GM19238 (cell line): ENCODE results near the gene RASL10A.

Source experiments
- DNase-seq: peaks from one replicate; pipeline ENCODE4 v3.0.0; 2011; ENCODE audit warnings: low spot score; ENCODE audit not compliant: insufficient read length

The RASL10A gene

DNA sequence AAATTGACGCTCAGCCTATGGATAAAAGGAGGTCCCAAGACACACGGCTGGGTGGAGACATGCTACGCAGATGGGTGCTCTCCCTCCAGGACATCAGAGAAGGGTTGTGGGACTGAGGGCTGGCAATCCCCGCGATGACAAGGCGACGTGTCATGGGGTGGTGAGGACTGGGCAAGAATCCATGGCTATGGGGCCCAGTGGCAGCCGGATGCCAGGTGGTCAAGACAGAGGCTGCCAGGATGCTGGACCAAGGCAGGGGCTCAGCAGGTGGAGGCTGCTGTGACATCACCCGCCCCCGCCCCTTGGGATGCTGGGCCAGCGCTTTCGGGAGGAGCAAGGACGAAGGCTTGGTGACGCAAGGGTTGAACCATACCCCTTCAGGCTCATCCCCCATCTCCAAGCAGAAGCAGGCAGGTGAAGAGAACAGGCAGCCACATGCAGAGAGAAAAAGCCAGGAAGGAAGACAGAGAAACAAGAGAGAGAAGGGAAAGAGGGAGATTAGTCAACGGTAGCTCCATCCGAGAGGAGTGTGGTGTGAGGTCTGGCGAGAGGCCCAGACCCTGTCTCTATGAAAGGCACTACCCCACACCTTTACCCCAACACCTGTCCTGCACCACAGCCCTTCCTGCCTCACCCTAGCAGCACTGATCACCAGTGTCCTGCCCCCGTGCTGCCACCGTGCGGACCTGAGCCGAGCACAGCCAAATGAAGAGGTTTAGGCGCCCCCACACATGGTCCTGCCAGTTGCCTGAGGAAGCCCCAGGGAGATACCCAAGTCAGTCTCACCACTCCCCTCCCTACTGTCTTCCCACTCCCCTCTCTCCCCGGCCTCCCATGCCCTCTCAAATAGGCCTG is 24.1 kb upstream of the RASL10A start:
- no peak for DNase-seq

DNA sequence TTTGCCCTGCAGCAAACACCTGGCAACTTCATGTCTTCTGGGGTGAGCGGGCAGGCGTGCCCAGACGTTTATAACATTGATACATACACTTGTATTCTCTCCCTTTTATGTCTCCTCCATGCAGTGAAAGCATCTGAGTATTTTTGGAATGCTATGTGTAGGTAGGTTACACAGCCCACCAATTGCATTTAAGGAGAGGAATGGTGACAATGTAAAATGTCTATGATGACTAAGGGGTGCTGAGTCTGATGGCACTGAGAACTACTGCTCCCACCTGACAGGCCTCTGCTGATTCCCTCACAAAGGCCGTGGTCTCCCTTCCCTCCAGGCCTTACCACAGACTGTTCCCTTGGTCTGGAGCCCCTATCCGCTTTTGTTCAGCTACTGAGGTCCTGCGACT is 22.9 kb upstream of the RASL10A start:
- DNase-seq, result no peak

DNA sequence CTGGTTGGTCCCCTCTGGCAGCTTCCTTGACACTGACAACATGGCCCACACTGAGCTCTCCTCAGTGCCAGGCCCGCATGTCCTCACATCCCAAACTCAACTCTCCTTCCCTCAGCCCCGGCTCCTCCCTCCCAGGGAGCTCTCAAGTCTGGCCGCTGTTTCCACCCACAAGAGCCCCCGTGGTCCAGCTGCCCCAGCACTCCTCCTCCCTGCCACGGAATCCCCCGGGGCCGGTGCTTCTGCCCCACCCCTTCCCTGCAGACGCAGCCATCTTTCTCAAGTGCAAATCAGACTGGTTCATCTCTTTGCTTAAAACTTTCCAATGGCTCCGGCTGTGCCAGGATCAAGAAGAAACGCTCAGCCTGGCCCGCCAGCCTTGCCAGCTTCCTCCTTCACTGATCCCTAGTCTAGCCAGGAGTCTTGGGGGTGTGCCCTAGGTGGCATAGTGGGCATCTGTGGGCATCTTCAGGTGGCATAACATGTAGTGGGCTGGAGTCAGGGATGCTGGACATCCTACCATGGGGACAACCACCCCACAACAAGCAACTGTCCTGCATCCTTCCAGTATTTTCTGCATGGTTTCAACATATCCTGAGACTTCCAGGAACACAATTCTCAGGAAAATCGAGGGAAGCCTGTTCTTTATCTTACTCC is 22.3 kb upstream of the RASL10A start:
- no peak for DNase-seq

GRCh38 chr22:29336751-29337490 is 21.4 kb upstream of the RASL10A start:
- DNase-seq, result no peak

DNA sequence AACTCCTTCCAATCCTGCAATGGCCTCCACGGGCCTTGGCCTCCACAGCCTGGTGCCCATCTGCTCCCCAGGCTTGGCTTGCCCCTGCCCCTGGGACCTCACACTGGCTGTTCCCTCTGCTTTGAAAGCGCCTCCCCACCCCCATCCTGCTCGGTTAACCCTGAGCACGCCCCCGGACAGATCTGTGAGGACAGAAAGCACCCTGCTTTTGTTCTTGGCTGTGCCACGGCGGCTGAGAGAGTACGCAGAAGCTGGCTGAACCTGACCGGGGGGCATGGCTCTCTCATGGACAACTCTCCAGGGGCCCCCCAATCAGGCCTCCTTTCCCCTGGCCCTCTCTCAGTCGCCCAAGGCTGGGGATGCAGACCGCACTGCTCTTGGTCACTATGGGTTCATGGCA is 20.2 kb upstream of the RASL10A start:
- no peak for DNase-seq

DNA sequence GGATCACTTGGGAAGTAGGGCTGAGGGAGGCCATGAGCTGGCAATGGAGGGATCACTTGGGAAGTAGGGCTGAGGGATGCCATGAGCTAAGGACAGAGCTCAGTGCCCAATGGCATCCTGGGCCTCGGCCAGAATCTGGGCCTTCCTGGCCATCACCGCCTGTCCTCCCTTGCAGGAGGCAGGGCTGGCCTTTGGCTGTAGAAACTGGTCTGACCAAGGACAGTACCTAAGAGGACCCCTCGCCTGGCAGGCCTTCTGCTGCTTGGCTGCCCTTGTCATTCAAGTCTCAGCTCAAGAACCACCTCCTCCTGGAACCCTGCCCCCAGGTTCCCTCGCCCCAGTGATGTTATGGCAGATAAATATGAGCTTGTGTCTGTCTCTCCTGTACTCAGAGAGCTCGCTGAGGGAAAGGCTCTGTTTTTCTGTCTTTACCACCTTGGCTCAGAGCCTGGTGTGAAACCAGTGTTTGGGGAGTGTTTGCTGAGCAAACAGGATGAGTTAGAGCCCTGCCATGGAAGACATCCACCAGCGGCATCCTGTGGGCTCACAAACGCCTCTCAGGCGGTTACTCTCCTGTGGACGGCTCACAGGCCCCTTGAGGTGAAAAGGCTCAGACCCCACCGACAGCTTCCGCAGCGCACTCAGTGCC is 19.3 kb upstream of the RASL10A start:
- DNase-seq, result no peak

DNA sequence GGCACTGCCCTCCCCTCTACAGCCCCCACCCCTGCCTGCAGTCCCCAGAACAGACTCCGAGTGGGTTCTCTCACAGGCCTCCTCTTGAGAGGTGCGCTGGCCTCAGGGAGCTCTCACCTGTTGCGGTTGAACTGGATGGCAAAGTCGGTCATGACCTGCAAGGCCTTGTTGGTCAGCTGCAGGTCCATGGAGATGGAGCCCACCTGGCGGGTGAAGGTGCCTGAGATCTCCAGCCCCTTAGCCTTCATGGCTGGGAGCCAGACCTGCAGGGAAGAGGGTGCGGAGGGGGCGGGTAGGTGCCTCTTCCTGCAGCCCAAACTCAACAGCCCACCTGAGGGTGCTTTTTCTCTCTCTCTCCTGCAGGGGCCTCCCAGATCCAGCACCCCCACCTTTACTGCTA is 18.7 kb upstream of the RASL10A start:
- DNase-seq, result no peak

- DNase-seq, result no peak
These were observed 17.5 kb upstream of the RASL10A start for GRCh38 chr22:29332886-29333496.

- no peak for DNase-seq
These were observed 16.3 kb upstream of the RASL10A start for GRCh38 chr22:29331658-29332300.

GRCh38 chr22:29331213-29331612 is 15.7 kb upstream of the RASL10A start:
- no peak for DNase-seq

- no peak for DNase-seq
These were observed 15.3 kb upstream of the RASL10A start for GRCh38 chr22:29330753-29331152.

GRCh38 chr22:29330291-29330690 is 14.8 kb upstream of the RASL10A start:
- no peak for DNase-seq

- DNase-seq, result no peak
These were observed 14.1 kb upstream of the RASL10A start for GRCh38 chr22:29329581-29329980.

GRCh38 chr22:29328566-29329500 is 13.3 kb upstream of the RASL10A start:
- DNase-seq, result no peak

GRCh38 chr22:29328055-29328454 is 12.6 kb upstream of the RASL10A start:
- DNase-seq, result no peak

DNA sequence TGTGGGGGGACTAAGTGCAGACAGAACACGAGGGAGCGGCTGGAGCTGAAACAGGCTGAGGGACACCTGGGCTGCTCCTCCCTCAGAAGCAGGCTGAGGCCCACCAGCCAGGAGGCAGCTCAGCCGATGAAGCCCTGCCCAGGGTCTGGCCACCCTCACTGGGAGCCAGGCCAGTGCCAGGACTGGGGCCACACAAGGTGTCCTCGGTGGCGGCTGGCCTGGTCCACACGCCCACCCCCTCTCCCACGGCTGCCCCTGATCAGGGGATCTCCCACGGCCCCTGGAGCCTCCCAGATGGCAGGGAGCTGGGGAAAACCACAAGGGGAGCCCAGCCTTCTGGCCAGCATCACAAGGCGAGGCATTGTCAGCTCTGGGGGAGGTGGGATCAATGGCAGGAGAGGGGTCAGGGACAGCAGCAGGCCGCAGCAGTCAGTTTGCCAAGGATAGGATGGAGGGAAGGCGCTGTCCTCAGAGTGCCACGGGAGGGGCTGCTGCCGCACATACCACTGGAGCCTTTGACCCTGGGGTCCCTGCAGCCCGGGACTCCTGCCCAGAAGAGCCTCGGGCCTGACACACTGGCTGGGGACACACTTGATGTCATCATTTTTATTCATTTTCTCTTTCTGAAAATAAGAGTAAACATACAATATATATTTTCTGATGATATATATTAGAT is 11.7 kb upstream of the RASL10A start:
- DNase-seq, result no peak

DNA sequence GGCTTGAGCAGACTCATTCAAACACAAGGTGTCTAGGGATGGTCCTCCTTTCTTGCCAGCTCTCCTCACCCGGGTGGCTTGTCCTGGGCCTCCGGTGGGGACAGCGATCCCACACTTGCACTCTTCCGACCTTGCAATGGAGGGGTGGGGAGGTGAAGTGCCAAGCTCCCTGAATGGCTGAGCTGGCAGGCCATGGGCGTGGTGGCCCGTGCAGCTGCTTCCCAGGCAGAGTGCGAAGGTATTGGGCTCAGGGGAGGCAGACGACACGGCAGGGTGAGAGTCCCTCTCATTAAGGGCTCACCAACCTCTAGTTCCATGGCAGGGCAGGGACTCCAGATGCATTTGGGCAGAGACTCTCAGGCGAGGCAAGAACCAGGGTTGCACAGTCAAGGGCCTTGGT is 11.0 kb upstream of the RASL10A start:
- DNase-seq, result no peak

DNA sequence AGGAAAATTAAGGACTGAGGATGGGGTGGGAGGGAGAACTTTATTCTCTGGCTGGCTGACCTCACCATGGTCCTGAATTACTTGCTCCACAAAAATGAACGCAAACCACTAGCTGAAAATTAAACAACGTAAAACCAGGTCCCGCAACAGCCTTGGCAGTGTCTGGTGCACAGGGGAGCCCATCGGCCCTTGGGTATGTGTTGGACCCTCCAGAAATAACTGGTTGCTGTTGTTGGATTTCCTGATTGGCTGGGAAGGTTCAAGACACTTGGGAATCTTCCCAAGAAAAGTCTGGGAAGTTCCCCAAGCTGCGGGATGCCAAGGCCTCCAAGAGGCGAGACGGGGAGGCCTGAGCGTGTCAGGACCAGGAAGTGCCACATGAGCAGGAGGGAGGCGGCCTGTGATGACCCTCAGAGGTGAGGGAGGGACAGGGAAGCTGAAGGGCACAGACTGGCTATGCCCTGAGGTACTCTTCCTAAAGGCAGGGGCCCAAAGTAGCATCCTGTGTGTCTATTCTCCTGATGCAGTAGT is 10.4 kb upstream of the RASL10A start:
- DNase-seq, result no peak

DNA sequence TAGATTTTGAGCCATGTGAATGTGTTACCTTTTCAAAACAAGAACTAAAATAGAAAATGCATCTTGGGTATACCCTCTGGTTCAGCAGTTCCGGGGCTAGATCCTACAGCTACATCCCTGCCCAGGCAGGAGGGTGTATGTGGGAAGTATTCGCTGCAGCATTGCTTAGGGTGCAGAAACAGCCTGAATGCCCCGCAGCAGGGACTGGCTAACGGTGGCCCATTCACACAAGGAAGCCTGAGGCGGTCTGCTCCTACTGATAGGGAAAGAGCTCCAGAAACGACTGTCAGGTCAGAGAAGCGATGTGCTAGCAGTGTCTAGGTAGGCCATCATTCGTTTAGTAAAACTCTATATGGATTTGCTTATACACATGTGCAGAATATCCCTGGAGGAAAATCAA is 9.9 kb upstream of the RASL10A start:
- DNase-seq, result no peak
